GM12878 (cell line): ENCODE measurements around the gene SPRED2. TPM values are rescaled to one million over a fixed set of nuclear protein-coding genes. Genes with fewer than 3 reads are reported as not detected.

ENCODE experiments used
- CEBPB ChIP-seq, 2 experiments: fragments of 150-350 bp in 1 of 2; IDR thresholded peaks; 2 replicates each; pipeline ENCODE4 v1.6.1; 2012 to 2014; ENCODE audit warnings: low read depth in 2 of 2, low read length in 2 of 2, borderline replicate concordance in 1 of 2, inconsistent platforms in 1 of 2
- CREB1 ChIP-seq: IDR thresholded peaks from 2 replicates; pipeline ENCODE4 v1.6.1; 2012; ENCODE audit warnings: low read depth, mild to moderate bottlenecking, inconsistent platforms
- ETV6 ChIP-seq, 2 experiments: fragments of 450-650 bp in 1 of 2; IDR thresholded peaks in 1 of 2; conservative IDR thresholded peaks in 1 of 2; 2 replicates each; pipeline ENCODE4 v1.6.1; 2014; ENCODE audit warnings: antibody characterized with exemption in 1 of 2, borderline replicate concordance in 1 of 2, low read depth in 1 of 2, mild to moderate bottlenecking in 1 of 2, moderate library complexity in 1 of 2
- GABPA ChIP-seq: IDR thresholded peaks from 2 replicates; pipeline ENCODE4 v1.6.1; 2014; ENCODE audit warnings: antibody characterized with exemption, low read depth, mild to moderate bottlenecking, inconsistent platforms
- IRF4 ChIP-seq: IDR thresholded peaks from 2 replicates; pipeline ENCODE4 v1.6.1; 2011; ENCODE audit warnings: low read depth, low read length
- JUNB ChIP-seq: IDR thresholded peaks from 2 replicates; pipeline ENCODE4 v1.6.1; 2016; ENCODE audit warnings: antibody characterized with exemption, mild to moderate bottlenecking
- KAT2A ChIP-seq: conservative IDR thresholded peaks from 2 replicates; pipeline ENCODE4 v1.6.1; 2011; ENCODE audit warnings: low read depth, low read length; ENCODE audit not compliant: control insufficient read depth
- KLF5 ChIP-seq: fragments of 450-650 bp; IDR thresholded peaks from 2 replicates; pipeline ENCODE4 v1.6.1; 2014; ENCODE audit warnings: mild to moderate bottlenecking; ENCODE audit not compliant: partially characterized antibody
- POLR2A ChIP-seq: IDR thresholded peaks from 2 replicates; pipeline ENCODE4 v1.6.1; 2011; ENCODE audit warnings: low read depth, mild to moderate bottlenecking, low read length
- YY1 ChIP-seq: IDR thresholded peaks from 2 replicates; pipeline ENCODE4 v1.6.1; 2011; ENCODE audit warnings: low read depth, mild to moderate bottlenecking, low read length
- polyA plus RNA-seq, 11 experiments: library from polyadenylated mRNA; depleted of rRNA in 4 of 11; unstranded in 6 of 11; stranded (reverse) in 5 of 11; fragments of >200 nt; fragmentation: Nextera tagmentation in 4 of 11; fragmentation: Illumina TruSeq in 1 of 11; extraction: Ambion mirVana in 4 of 11; extraction: Trizol in 1 of 11; gene quantifications; 1 replicate in 1 of 11; 2 replicates in 10 of 11; pipeline versions ENCODE4 v1.2.1 to v1.2.3, GENCODE V29; 2011 to 2016; ENCODE audit warnings: inconsistent platforms in 2 of 11, missing spikeins in 2 of 11, low read depth in 1 of 11
- total RNA-seq, 4 experiments: library from RNA; depleted of rRNA in 3 of 4; stranded (reverse); fragments of >200 nt in 3 of 4; fragmentation: Illumina TruSeq in 1 of 4; extraction: Trizol in 1 of 4; gene quantifications; 2 replicates each; pipeline versions ENCODE4 v1.2.1 to v1.2.3, GENCODE V29; 2013 to 2021
- TF ChIP-seq, protein P1 (sequence below): IDR thresholded peaks from 2 replicates; pipeline ENCODE4 v1.6.1; 2012; ENCODE audit warnings: improper control_type of control experiment, low read depth, low read length; ENCODE audit not compliant: insufficient replicate concordance
- TF ChIP-seq, protein P2 (sequence below), 3 experiments: IDR thresholded peaks in 2 of 3; conservative IDR thresholded peaks in 1 of 3; 2 replicates each; pipeline ENCODE4 v1.5.1; 2011; ENCODE audit warnings: low read depth in 3 of 3, low read length in 3 of 3, mild to moderate bottlenecking in 3 of 3, control low read depth in 2 of 3, moderate library complexity in 2 of 3, inconsistent platforms in 1 of 3, mixed read lengths in 1 of 3; ENCODE audit not compliant: control insufficient read depth in 2 of 3, insufficient read depth in 1 of 3; ENCODE audit errors: extremely low read depth in 1 of 3
- TF ChIP-seq, protein P3 (sequence below): fragments of 450-650 bp; IDR thresholded peaks from 2 replicates; pipeline ENCODE4 v1.6.1; 2017; ENCODE audit warnings: mild to moderate bottlenecking
- TF ChIP-seq, protein P4 (sequence below): IDR thresholded peaks from 2 replicates; pipeline ENCODE4 v1.6.1; 2012; ENCODE audit warnings: mild to moderate bottlenecking, low read depth, low read length

SPRED2 gene
- total and polyA plus RNA-seq, 10 of the 15 experiments (the other 5 are each of a cell fraction or from before 2014, with no cell fraction given), result 3.0 to 23.9 (median 9.7) TPM

DNA sequence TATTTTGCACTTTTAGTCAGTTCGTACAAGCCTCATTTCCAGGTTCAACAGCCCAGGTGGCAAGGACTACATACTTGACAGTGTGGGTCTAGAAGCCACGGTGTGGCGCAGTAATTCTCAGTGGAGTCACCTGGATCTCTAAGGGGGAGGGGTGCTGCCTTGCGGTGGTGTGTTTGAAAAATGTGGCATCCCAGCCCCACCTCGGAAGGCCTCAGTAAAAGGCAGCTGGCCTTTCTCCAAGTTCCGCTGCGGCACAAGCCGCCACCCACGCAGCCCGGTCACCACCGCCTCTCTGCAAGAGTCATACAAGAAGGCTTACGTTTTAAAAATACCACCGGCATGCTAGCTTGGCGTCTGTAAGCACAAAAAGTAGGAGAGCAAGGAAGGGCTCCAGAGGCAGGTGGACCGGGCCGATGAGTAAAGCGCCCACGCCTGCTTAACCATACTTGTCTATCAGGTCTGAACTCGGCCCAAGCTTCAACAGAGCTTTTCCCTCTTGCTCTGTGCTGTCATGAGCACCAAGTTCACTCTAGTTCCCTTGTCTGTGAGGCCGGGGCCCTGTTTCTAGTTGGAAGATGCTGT is 49.5 kb downstream of the SPRED2 start (continued):
- TF ChIP-seq, protein P1, sequence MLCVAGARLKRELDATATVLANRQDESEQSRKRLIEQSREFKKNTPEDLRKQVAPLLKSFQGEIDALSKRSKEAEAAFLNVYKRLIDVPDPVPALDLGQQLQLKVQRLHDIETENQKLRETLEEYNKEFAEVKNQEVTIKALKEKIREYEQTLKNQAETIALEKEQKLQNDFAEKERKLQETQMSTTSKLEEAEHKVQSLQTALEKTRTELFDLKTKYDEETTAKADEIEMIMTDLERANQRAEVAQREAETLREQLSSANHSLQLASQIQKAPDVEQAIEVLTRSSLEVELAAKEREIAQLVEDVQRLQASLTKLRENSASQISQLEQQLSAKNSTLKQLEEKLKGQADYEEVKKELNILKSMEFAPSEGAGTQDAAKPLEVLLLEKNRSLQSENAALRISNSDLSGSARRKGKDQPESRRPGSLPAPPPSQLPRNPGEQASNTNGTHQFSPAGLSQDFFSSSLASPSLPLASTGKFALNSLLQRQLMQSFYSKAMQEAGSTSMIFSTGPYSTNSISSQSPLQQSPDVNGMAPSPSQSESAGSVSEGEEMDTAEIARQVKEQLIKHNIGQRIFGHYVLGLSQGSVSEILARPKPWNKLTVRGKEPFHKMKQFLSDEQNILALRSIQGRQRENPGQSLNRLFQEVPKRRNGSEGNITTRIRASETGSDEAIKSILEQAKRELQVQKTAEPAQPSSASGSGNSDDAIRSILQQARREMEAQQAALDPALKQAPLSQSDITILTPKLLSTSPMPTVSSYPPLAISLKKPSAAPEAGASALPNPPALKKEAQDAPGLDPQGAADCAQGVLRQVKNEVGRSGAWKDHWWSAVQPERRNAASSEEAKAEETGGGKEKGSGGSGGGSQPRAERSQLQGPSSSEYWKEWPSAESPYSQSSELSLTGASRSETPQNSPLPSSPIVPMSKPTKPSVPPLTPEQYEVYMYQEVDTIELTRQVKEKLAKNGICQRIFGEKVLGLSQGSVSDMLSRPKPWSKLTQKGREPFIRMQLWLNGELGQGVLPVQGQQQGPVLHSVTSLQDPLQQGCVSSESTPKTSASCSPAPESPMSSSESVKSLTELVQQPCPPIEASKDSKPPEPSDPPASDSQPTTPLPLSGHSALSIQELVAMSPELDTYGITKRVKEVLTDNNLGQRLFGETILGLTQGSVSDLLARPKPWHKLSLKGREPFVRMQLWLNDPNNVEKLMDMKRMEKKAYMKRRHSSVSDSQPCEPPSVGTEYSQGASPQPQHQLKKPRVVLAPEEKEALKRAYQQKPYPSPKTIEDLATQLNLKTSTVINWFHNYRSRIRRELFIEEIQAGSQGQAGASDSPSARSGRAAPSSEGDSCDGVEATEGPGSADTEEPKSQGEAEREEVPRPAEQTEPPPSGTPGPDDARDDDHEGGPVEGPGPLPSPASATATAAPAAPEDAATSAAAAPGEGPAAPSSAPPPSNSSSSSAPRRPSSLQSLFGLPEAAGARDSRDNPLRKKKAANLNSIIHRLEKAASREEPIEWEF, result no peak
- TF ChIP-seq, protein P2, sequence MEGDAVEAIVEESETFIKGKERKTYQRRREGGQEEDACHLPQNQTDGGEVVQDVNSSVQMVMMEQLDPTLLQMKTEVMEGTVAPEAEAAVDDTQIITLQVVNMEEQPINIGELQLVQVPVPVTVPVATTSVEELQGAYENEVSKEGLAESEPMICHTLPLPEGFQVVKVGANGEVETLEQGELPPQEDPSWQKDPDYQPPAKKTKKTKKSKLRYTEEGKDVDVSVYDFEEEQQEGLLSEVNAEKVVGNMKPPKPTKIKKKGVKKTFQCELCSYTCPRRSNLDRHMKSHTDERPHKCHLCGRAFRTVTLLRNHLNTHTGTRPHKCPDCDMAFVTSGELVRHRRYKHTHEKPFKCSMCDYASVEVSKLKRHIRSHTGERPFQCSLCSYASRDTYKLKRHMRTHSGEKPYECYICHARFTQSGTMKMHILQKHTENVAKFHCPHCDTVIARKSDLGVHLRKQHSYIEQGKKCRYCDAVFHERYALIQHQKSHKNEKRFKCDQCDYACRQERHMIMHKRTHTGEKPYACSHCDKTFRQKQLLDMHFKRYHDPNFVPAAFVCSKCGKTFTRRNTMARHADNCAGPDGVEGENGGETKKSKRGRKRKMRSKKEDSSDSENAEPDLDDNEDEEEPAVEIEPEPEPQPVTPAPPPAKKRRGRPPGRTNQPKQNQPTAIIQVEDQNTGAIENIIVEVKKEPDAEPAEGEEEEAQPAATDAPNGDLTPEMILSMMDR (IDR thresholded peaks at IDR 0.05 in 2 of 3, conservative IDR thresholded peaks at IDR 0.05 in 1 of 3; ENCODE audit: control insufficient read depth in 2 of 3, extremely low read depth in 1 of 3, insufficient read depth in 1 of 3, low read depth in 3 of 3, low read length in 3 of 3), result peak in 1 of 3 experiments; percentile 37; a peak in 2 of 6 replicates
- TF ChIP-seq IRF4 (no peak), JUNB (peak; percentile 10; the same call in 1 of the 2 replicates), YY1 (peak; percentile 52; the same call in 1 of the 2 replicates), GABPA (no peak), CREB1 (peak; percentile 80), KAT2A (no peak), ETV6 (conservative IDR thresholded peaks at IDR 0.05 in 1 of 2, IDR thresholded peaks at IDR 0.05 in 1 of 2; ENCODE audit: borderline replicate concordance in 1 of 2, low read depth in 1 of 2) (peak in 1 of 2 experiments; percentile 87; a peak in 2 of 4 replicates), CEBPB (IDR thresholded peaks at IDR 0.05; ENCODE audit: borderline replicate concordance in 1 of 2, low read depth in 2 of 2, low read length in 2 of 2) (no peak), KLF5 (no peak), POLR2A (no peak)
- TF ChIP-seq, protein P3, sequence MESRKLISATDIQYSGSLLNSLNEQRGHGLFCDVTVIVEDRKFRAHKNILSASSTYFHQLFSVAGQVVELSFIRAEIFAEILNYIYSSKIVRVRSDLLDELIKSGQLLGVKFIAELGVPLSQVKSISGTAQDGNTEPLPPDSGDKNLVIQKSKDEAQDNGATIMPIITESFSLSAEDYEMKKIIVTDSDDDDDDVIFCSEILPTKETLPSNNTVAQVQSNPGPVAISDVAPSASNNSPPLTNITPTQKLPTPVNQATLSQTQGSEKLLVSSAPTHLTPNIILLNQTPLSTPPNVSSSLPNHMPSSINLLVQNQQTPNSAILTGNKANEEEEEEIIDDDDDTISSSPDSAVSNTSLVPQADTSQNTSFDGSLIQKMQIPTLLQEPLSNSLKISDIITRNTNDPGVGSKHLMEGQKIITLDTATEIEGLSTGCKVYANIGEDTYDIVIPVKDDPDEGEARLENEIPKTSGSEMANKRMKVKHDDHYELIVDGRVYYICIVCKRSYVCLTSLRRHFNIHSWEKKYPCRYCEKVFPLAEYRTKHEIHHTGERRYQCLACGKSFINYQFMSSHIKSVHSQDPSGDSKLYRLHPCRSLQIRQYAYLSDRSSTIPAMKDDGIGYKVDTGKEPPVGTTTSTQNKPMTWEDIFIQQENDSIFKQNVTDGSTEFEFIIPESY, result 0 out of 2 replicates have a peak, but pooled peaks have one; percentile 28
- TF ChIP-seq, protein P4, sequence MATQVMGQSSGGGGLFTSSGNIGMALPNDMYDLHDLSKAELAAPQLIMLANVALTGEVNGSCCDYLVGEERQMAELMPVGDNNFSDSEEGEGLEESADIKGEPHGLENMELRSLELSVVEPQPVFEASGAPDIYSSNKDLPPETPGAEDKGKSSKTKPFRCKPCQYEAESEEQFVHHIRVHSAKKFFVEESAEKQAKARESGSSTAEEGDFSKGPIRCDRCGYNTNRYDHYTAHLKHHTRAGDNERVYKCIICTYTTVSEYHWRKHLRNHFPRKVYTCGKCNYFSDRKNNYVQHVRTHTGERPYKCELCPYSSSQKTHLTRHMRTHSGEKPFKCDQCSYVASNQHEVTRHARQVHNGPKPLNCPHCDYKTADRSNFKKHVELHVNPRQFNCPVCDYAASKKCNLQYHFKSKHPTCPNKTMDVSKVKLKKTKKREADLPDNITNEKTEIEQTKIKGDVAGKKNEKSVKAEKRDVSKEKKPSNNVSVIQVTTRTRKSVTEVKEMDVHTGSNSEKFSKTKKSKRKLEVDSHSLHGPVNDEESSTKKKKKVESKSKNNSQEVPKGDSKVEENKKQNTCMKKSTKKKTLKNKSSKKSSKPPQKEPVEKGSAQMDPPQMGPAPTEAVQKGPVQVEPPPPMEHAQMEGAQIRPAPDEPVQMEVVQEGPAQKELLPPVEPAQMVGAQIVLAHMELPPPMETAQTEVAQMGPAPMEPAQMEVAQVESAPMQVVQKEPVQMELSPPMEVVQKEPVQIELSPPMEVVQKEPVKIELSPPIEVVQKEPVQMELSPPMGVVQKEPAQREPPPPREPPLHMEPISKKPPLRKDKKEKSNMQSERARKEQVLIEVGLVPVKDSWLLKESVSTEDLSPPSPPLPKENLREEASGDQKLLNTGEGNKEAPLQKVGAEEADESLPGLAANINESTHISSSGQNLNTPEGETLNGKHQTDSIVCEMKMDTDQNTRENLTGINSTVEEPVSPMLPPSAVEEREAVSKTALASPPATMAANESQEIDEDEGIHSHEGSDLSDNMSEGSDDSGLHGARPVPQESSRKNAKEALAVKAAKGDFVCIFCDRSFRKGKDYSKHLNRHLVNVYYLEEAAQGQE, result 0 out of 2 replicates have a peak, but pooled peaks have one; percentile 16
